Astrocyte (in vitro differentiated cells and primary cell): ENCODE measurements around the gene CFAP74. TPM values are rescaled to one million over a fixed set of nuclear protein-coding genes. Genes with fewer than 3 reads are reported as not detected.

Source experiments
- DNase-seq: peaks from one replicate; pipeline ENCODE4 v3.0.0-alpha.2; 2010; ENCODE audit warnings: low read depth
- FAIRE-seq: peaks from 2 replicates; lab custom pipeline; 2011; peaks lifted over from hg19 to GRCh38; lab: Jason Lieb, UNC
- H2AFZ ChIP-seq: 2 replicates; pipeline ENCODE4 v1.6.0; 2012; ENCODE audit warnings: low read depth, low read length, inconsistent platforms
- H3K27ac ChIP-seq: 2 replicates; pipeline ENCODE4 v1.5.1; 2011; ENCODE audit warnings: low read depth, low read length, inconsistent platforms
- H3K27me3 ChIP-seq: 2 replicates; pipeline ENCODE4 v1.6.0; 2011; ENCODE audit warnings: low read length, inconsistent platforms; ENCODE audit not compliant: insufficient read depth
- H3K36me3 ChIP-seq: 2 replicates; pipeline ENCODE4 v1.5.1; 2011; ENCODE audit warnings: low read length, inconsistent platforms; ENCODE audit not compliant: insufficient read depth
- H3K4me1 ChIP-seq: 2 replicates; pipeline ENCODE4 v1.5.1; 2011; ENCODE audit warnings: low read length, inconsistent platforms; ENCODE audit not compliant: insufficient read depth
- H3K4me2 ChIP-seq: 2 replicates; pipeline ENCODE4 v1.6.0; 2012; ENCODE audit warnings: low read length, inconsistent platforms
- H3K4me3 ChIP-seq: 2 replicates; pipeline ENCODE4 v1.5.1; 2011; ENCODE audit warnings: low read depth, mild to moderate bottlenecking, low read length, inconsistent platforms; ENCODE audit not compliant: insufficient read depth
- H3K79me2 ChIP-seq: 2 replicates; pipeline ENCODE4 v1.6.0; 2012; ENCODE audit warnings: mild to moderate bottlenecking, low read length, inconsistent platforms; ENCODE audit not compliant: insufficient read depth
- H3K9ac ChIP-seq: 2 replicates; pipeline ENCODE4 v1.6.0; 2012; ENCODE audit warnings: mild to moderate bottlenecking, low read length, inconsistent platforms
- H3K9me3 ChIP-seq: 2 replicates; pipeline ENCODE4 v1.5.1; 2012; ENCODE audit warnings: low read depth, mild to moderate bottlenecking, low read length, inconsistent platforms; ENCODE audit not compliant: insufficient read depth
- H4K20me1 ChIP-seq: 2 replicates; pipeline ENCODE4 v1.6.0; 2012; ENCODE audit warnings: low read length, inconsistent platforms; ENCODE audit not compliant: insufficient read depth
- H3K27ac Mint-ChIP-seq: one replicate; pipeline ENCODE4 v1.8.0; 2021; ENCODE audit warnings: mild to moderate bottlenecking, mixed read lengths; ENCODE audit not compliant: unreplicated experiment
- H3K27me3 Mint-ChIP-seq: one replicate; pipeline ENCODE4 v1.8.0; 2021; ENCODE audit warnings: low read depth, mixed read lengths; ENCODE audit not compliant: unreplicated experiment
- H3K36me3 Mint-ChIP-seq: one replicate; pipeline ENCODE4 v1.8.0; 2021; ENCODE audit warnings: low read depth, mixed read lengths; ENCODE audit not compliant: unreplicated experiment
- H3K4me1 Mint-ChIP-seq: one replicate; pipeline ENCODE4 v1.8.0; 2021; ENCODE audit warnings: low read depth, mixed read lengths; ENCODE audit not compliant: unreplicated experiment
- H3K4me3 Mint-ChIP-seq: one replicate; pipeline ENCODE4 v1.8.0; 2021; ENCODE audit warnings: mild to moderate bottlenecking, moderate library complexity, mixed read lengths; ENCODE audit not compliant: unreplicated experiment
- H3K9me3 Mint-ChIP-seq: one replicate; pipeline ENCODE4 v1.8.0; 2021; ENCODE audit warnings: mild to moderate bottlenecking, mixed read lengths; ENCODE audit not compliant: unreplicated experiment
- CTCF ChIP-seq: IDR thresholded peaks from 2 replicates; pipeline ENCODE4 v1.5.1; 2011; ENCODE audit warnings: low read depth, mild to moderate bottlenecking, inconsistent platforms, low read length, moderate library complexity; ENCODE audit not compliant: insufficient read depth
- EZH2 ChIP-seq: IDR thresholded peaks from 2 replicates; pipeline ENCODE4 v1.6.1; 2012; ENCODE audit warnings: mild to moderate bottlenecking, low read length, inconsistent platforms; ENCODE audit not compliant: insufficient read depth
- total RNA-seq: library from RNA; stranded (reverse); gene quantifications from 2 replicates; pipeline ENCODE4 v1.2.1, GENCODE V29; 2021

Gene CFAP74
- total RNA-seq, 1 donor from 2014 or later: not detected

GRCh38 chr1:1911350-1912041, 92.1 kb downstream of the CFAP74 start:
- H3K27me3 Mint-ChIP-seq: peaks cover 19% of the 10 kb centered on the region
- Histone ChIP-seq H3K36me3 (no peaks in the 10 kb centered on the region), H3K4me3 (no peak overlapping the region), H3K9ac (no peak overlapping the region), H3K4me2 (no peak overlapping the region), H3K27me3 (no peaks in the 10 kb centered on the region), H3K9me3 (no peaks in the 10 kb centered on the region), H2AFZ (no peak overlapping the region), H3K27ac (no peak overlapping the region), H3K4me1 (peaks cover 12% of the 10 kb centered on the region), H3K79me2 (peaks cover 4% of the 10 kb centered on the region), H4K20me1 (no peaks in the 10 kb centered on the region)
- TF ChIP-seq EZH2 (no peak), CTCF (no peak)
- FAIRE-seq: no peak
- H3K9me3 Mint-ChIP-seq: no peaks in the 10 kb centered on the region
- no peak for DNase-seq
- no peak overlapping the region for H3K4me3 Mint-ChIP-seq
- no peak overlapping the region for H3K27ac Mint-ChIP-seq
- H3K4me1 Mint-ChIP-seq: peaks cover 4% of the 10 kb centered on the region
- H3K36me3 Mint-ChIP-seq: no peaks in the 10 kb centered on the region

DNA sequence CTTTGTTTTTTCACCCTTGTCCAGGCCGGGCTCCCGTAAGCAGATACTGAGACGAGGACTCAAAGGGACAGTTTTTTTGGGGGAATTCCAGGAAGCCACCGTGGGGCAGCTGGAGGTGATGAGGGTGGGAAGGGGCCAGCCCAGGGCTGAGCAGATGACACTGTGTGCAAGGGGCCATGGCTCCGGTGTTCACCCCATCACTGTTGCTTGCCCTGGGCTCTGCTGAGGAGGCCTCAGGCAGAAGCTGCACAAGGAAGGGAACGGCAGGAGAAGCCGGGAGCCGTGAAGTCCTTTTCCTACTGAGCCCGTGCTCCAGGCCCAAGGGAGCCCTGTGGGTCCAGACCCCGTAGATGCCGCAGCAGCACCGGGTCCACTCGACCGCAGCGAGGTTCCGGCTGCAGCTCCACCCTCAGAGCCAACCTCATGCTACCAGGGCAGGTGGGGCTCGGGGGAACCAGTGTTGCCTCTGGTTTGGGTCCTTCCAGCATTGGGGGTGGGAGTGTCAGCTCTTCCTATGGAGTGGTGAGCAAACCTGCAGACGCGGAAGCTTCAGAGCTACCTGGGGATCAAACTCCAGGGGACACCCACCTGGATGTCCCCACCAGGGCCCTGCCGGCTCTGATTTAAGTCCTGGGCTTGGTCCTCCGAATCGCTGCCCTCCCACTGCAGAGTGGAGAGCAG, 92.8 kb downstream of the CFAP74 start:
- H2AFZ ChIP-seq: no peak overlapping the region
- no peak overlapping the region for H3K27ac Mint-ChIP-seq
- no peak for TF ChIP-seq CTCF
- TF ChIP-seq EZH2: no peak

More for the DNA sequence above, 92.8 kb downstream of the CFAP74 start:
- peaks cover 14% of the 10 kb centered on the region for H3K27me3 Mint-ChIP-seq
- H3K4me1 Mint-ChIP-seq: peaks cover 10% of the 10 kb centered on the region
- Histone ChIP-seq H3K27ac (no peak overlapping the region), H3K36me3 (no peaks in the 10 kb centered on the region), H3K4me3 (no peak overlapping the region), H3K27me3 (no peaks in the 10 kb centered on the region), H4K20me1 (no peaks in the 10 kb centered on the region), H3K9me3 (no peaks in the 10 kb centered on the region), H3K4me2 (no peak overlapping the region), H3K9ac (no peak overlapping the region), H3K79me2 (peaks cover 4% of the 10 kb centered on the region), H3K4me1 (peaks cover 12% of the 10 kb centered on the region)
- FAIRE-seq (no peak), DNase-seq (no peak)
- no peaks in the 10 kb centered on the region for H3K9me3 Mint-ChIP-seq
- no peak overlapping the region for H3K4me3 Mint-ChIP-seq
- no peaks in the 10 kb centered on the region for H3K36me3 Mint-ChIP-seq
